DMS153 treated with DMSO at 0.1 percent for 48 hours (cell line): ENCODE data around the gene GRIN1.

Experiments used
- DNase-seq: peaks from one replicate; lab custom pipeline; 2025; ENCODE audit not compliant: unreplicated experiment; lab: John Stamatoyannopoulos, UW

Gene GRIN1

DNA sequence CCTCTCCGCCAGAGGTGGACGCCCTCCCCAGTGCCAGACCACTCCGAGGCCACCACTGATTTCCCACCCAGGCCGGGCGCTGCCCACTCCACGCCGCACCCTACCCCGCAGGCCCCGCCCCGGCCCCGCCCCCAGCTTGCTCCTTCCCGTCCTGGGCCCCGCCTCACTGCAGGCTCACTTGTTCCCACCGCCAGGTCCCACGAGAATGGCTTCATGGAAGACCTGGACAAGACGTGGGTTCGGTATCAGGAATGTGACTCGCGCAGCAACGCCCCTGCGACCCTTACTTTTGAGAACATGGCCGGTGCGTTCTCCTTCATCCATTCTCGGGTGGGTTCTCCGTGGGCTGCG, 24.4 kb downstream of the GRIN1 start:
- no peak for DNase-seq

DNA sequence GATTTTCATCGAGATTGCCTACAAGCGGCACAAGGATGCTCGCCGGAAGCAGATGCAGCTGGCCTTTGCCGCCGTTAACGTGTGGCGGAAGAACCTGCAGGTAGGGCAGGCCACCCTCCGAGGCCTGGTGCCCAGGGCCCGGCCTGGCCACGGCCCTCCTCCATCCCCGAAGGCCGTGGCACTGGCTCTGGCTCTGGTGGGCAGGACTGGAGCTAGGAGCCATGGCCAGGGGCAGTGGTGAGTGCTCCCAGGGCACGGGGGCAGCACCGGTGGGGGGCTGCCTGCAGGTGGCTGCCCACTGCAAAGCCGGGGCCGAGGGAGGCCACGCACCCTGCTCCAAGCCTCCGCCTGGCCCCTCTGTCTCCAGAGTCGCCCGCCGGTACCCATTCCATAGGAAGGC, 24.9 kb downstream of the GRIN1 start:
- DNase-seq = no peak

DNA sequence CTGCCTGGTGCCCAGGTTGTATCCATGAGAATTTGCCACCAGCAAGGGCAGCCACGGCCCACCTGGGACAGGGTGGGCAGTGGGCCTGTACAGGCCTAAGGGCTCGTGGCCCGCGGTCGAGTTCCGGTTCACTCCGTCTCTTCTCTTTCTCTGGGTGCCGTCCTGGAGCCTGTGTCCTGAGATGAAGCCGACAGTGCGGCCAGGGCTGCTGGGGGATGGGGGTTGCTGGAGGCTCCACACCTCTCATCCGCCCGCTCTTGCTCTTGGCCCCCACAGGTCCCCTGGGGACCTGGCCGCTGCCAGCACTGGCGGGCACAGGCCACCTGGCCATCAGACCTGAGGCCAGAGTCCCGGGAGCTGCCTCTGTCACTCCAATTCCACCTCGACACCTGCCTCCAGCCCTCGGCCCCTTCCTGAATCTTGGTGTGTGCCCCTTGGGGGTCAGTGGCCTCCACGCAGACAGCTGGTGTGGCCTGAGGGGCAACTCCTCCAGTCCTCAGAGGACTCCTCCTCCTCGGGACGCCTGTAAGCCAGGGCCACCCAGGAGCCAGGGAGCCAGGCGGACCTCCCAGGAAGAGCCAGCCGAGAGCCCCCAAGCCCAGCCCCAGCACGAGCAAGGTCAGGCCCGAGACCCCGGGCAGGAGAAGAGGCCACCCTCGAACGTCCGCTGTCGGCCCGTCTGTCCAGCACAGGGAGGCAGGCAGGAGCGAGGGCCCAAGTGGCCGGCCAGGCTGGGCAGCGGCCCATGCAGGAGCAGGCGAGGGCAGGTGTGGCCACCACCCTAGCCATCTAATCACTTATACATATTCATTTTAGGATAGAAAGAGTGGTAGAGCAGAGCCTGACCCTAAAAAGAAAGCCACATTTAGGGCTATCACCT, 25.7 kb downstream of the GRIN1 start:
- DNase-seq = no peak

DNA sequence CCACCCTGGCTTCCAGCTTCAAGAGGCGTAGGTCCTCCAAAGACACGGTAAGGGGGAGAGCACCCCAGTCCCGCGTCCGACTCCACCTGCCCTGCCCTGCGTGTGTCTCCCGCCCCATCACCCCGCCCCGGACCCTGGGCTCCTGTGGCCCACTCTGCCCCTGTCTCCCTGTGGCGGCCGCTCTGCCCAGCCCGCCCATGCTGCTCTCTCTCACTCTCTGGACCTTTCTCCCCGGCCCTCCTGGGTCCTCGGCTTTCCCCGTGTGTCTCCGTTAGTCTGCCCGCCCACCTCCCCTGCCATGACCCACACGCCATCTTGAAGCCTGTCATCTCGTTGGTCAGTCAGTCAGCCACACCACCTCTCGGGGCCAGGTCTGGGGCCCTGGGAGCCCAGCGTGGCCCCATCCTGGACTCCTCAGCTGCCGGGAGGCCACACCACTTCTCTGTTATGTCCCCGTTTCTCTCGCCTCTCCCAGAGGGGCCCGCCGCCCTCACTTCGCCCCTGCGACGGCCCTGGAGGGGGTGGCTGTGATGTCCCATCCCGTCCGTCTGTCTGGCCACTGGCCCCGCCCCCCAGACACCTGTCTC, 26.4 kb downstream of the GRIN1 start:
- DNase-seq = no peak

DNA sequence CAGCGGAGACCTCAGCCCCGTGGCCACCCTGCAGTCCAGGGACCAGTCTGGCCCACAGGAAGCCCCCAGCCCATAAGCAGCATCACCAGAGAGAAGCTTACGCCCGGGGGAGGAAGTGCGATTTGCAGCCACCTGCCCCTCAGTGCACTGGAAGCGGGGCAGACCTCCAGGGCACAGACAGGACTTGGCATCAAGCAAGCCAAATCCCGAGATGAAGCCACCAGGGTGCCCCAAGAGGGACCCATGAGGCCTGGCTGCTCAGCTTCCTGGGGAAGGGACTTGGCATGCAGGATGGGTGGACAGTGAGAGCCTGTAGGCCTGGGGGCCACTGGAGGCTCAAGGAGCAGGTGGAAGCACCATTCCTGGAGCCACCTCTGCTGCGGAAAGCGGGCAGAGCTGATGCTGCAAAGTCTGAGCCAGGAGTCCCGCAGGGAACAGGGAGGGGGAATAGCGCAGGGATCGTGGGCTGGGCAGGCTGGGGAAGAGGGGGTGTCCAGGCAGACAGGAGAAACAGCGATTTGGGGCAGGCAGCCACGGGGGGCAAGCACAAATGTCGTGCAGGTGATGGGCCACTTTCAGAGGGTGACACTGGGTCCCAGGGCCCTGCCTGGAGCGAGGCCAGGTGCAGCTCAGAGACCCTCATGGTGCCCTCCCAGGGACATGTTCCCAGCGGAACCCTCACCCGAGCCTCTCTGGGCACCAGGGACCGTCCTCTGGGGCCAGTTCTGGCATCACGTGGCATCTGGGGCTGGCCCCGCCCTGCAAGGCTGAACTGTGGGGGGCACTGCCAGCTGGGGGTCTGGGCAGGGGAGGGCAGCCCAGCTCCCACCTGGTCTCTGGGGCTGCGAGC, 27.7 kb downstream of the GRIN1 start:
- DNase-seq = no peak

DNA sequence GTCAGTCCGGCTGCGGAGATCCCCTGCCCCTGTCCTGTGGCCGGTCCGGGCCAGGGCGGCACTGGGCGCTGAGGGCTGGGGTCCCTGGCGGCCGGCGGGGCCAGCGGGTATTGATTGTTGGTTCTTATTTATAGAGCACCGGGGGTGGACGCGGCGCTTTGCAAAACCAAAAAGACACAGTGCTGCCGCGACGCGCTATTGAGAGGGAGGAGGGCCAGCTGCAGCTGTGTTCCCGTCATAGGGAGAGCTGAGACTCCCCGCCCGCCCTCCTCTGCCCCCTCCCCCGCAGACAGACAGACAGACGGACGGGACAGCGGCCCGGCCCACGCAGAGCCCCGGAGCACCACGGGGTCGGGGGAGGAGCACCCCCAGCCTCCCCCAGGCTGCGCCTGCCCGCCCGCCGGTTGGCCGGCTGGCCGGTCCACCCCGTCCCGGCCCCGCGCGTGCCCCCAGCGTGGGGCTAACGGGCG, 28.4 kb downstream of the GRIN1 start:
- DNase-seq = no peak

GRCh38 chr9:137167747-137168572, 29.0 kb downstream of the GRIN1 start:
- DNase-seq = no peak

DNA sequence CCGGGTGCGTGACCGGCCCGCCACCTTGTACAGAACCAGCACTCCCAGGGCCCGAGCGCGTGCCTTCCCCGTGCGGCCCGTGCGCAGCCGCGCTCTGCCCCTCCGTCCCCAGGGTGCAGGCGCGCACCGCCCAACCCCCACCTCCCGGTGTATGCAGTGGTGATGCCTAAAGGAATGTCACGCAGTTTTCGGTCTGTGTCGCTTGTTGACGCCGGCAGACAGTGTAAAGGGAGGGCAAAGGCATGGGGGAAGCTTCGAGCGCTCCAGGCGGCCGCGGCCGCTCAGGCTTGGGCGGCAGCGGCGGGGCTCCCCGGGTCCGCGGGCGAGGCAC, 29.6 kb downstream of the GRIN1 start:
- DNase-seq = no peak

DNA sequence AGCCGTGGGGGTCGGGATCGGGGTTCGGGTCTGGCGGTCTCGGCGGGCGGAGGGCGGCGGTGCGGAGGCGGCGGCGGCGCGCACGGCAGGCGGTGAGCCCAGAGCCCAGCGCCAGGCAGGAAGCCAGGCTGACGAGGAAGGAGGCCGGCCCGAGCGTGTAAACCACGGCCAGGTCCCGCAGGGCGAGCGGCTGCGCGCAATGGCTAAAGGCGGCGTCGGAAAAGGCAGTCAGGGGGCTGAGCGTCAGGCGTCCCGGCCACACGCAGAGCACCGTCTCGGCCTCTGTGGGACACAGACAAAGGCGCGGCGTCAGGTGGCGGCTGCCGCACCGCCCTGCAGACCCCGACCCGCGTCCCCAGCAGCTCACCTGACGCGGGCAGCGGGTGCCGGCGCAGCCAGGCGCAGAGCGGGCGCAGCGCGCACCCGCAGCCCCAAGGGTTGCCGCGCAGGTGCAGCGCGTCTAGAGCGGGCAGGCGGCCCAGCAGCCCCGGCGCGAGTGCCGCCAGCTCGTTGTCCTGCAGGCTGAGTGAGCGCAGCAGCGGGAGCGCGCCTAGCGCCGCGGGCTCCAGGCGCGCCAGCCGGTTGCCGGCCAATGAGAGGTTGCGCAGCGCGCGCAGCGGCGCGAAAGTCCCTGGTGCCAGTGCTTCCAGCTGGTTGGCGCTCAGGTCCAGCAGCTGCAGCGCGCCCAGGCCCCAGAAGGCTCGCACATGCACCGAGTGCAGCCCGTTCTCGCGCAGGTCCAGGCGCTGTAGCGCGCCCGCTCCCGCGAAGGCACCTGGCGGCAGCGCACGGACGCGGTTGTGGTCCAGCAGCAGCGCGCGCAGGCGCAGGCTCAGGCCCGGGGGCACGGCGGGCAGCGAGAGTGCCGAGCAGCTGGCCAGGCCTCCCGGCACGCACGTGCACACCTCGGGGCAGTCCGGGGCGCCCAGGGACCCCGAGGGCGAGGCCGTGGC, 30.2 kb downstream of the GRIN1 start:
- peak; percentile 64 for DNase-seq

DNA sequence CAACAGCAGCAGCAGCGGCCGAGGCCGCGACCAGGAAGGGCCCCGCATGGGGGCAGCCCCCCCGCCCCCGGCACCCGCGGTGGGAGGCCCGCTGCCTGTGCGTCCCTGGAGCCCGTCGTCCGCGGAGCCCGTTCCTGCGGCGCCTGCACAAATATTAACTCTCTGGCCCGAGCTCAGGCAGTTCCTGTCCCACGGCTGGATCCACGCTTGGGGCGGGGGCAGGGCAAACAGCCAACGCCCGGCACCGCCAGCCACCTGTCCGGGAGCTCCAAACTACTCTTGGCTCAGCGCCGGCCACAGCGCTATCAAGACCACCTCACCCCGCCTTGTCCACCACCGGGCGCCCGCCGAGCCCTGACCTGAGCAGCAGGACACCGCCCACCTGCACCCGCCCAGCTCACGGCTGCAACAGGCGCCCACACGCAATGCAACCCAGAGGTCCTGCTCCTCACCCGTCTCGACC, 31.0 kb downstream of the GRIN1 start, which contains the start of gene LRRC26:
LRRC26 (minus strand) TSS at position 156 of the 463 bp plus-strand sequence; CDS start at position 48, 108 bp downstream.
- no peak for DNase-seq

GRCh38 chr9:137170486-137171148, 31.7 kb downstream of the GRIN1 start:
- no peak for DNase-seq

GRCh38 chr9:137171149-137171900, 32.4 kb downstream of the GRIN1 start:
- no peak for DNase-seq

DNA sequence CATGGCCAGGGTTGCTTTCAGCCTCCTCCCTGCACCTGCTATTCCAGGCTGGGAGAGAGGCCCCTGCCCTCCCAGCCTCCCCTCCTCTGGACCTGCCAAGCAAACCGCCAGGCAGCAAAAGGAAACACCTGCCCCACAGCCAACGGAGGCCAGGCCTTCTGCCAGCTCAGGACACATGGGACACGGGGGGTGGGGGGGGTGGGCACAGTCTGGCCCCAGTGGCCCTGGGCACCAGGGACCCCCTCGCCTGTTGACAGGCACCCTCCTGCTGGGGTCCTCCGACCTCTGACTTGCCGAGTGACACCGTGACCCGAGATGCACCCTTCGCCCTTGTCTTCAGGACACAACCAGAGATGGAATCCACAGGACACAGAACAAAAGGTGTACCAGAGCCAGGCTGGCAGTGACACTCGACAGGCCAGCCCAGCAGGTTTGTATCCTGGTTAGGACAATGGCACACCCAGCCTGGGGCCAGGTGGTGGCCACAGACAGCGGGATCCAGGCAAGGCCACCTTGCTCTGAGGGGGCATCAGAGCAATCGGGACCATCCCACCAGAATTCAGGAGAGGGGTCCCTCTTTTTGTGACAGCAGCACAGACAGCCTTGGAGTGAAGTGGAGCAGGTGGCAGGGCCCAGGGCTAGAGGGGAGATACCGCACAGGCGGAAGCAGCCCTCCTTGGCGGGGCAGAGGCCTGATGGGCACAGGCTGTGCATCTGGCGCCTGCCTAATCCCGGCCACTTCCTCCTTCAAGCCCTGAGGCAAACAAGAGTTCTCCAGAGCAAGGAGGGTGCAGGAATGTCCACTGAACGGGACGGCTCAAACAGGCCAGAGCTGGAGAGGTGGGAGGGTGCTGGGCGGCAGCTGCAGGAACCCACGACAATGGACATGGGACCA, 34.2 kb downstream of the GRIN1 start:
- no peak for DNase-seq

DNA sequence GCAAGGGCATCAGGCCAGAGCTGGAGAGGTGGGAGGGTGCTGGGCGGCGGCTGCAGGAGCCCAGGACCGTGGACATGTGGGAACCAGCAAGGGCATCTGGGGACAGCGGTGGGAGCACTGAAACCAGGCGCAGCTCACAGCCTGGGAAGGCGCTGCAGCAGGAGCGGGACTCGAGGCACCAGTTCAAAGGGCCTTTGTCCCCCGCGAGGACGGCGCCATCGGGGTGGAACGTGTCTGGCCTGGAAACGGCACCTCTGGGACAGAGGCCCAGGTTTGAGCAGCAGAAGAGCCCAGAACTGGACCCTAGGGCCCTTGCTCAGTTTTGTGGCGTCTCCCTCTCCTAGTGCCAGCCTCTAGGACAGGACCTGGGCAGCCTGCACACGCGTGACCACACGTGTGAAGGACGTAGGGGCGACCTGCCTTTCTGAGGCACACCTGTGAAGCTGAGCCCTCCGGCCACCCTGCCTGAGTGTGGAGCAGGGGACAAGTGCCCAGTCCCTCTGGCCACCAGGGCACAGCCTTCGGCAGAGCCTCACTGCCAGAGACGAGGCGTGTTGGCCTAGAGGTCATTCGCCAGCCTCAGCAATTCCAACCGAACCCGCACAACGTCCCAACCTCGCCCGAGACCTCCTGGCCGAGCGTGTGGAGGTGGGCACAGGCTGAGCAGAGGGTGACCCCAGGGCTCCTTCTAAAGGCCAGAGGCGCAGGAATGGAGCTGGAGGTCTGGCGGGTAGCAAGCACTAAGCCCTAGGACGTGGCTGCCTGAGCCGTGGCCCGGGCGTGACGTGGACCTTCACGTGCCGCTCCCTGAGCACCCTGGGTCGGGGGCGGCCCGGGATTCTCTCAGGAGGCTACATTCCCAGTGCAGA, 35.1 kb downstream of the GRIN1 start:
- no peak for DNase-seq

GRCh38 chr9:137174722-137175293, 35.9 kb downstream of the GRIN1 start:
- no peak for DNase-seq

DNA sequence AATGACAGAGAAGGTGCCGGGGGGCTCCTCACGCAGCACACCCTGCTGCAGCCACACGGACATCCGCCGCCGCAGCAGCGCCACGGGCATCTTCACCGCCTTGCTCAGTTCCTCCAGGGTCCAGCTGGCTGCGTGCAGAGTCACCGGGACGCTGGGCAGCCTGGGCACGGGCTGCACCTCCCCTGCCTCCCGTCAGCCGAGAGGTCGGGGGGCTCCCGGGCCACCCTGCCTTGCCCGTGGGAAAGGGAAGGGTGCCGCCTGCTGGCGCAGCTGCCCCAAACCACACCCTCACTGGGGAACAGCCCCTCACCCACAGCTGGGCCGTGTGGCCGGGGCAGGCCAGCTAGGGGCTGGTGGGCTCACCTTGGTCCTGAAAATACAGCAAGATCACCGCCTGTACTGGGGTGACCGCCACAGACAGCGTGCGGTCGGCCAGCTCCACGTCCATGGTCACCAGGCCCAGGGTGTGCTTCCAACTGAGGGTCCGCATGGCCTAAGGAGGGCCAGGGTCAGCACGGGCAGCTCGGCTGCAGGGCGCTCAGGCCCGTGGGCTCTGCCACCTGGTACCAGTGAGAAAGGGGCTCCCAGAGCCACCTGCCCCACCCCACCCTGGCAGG, 36.5 kb downstream of the GRIN1 start:
- no peak for DNase-seq
